A375 (cell line): ENCODE results near the gene DONSON. TPM values are rescaled to one million over a fixed set of nuclear protein-coding genes. Genes with fewer than 3 reads are reported as not detected.

Experiments
- total RNA-seq: library from RNA; depleted of rRNA; stranded (reverse); fragments of >200 nt; shearing (Covaris generic); gene quantifications from 2 replicates; pipeline ENCODE4 v1.2.3, GENCODE V29; 2014; rRNA removed

Gene DONSON, protein sequence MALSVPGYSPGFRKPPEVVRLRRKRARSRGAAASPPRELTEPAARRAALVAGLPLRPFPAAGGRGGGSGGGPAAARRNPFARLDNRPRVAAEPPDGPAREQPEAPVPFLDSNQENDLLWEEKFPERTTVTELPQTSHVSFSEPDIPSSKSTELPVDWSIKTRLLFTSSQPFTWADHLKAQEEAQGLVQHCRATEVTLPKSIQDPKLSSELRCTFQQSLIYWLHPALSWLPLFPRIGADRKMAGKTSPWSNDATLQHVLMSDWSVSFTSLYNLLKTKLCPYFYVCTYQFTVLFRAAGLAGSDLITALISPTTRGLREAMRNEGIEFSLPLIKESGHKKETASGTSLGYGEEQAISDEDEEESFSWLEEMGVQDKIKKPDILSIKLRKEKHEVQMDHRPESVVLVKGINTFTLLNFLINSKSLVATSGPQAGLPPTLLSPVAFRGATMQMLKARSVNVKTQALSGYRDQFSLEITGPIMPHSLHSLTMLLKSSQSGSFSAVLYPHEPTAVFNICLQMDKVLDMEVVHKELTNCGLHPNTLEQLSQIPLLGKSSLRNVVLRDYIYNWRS
- 23.6 and 30.6 TPM in 2 replicates for total RNA-seq

DNA sequence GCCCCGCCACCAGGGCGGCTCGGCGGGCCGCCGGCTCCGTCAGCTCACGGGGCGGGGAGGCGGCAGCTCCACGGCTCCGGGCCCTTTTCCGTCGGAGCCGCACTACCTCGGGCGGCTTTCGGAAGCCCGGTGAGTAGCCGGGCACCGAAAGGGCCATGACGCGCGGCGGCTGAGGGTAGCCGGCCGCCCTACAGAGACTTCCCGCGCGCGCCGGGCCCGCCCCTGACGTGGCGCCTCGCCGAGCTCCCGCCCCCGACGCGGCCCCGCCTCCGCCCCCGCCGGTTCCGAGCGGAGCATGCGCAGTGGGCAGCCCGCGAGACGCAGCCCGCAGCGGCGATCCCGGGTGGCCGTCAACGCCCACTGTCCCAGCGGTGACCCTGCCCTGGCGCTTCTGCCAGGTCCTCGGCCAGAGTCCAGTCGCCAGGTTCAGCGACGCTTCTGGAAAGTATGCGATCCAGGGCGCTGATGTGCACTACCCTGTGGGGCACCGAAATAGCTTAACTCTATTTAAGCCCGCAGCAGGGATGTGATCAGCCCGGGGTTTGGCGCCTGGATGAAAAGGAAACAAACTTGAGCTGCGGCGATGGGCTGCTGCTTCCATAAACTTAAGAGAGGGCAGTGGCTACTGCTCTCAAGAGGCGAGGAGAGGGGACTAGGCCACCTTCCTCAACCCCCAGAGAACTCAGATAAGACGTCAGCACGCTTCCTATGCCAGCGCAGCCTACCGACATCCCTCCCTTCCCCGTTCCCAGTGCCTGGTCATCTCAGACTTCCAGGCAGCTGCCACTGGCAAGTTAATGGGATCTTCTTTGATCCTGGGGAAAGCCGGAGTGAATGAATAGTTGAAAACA lies at the start of gene DONSON:
DONSON (minus strand) TSS at position 200 of the 851 bp plus-strand sequence; CDS start at position 157, 43 bp downstream.

DNA sequence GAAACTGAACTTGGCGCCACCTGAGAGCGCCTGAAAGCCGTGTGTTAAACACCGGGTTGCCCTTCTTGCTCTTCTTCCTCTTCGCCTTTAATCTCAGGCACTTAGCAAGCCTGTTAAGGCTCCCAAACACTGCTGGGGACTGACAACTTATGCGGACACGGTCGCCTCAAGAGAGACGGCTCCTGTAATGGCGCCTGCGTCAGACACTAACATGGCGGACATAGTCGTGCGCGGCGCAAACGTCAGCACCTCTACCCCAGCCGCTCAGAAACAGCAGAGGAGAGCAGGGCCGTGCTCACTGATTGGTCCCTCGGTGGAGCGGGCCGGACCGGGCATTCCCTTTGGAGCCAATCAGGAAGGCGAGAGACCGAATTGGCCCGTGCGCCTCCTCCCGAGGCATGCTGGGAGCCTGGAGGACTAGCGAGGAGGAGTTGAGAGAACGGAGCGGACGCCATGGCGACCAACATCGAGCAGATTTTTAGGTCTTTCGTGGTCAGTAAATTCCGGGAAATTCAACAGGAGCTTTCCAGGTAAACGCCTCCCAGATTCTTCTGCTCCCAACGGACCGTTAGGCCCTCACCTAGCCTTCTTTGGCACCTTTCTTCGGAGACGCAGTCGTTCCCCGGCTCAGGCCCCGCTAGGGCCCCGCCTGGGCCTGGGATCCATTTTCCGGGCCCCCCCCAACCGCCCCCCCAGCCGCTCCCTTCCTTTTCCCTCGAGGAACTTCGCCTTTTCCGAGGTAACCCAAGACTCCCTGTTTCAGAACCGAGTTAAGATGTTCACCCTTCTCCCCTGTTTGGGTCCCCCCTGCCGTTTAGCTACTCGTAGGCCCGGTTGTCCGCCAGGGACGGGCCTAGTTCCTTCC lies 45.6 kb downstream of the DONSON start, which contains the start of gene SON:
SON (plus strand) TSS at position 399 of the 865 bp plus-strand sequence; CDS start at position 454, 55 bp downstream.

DNA sequence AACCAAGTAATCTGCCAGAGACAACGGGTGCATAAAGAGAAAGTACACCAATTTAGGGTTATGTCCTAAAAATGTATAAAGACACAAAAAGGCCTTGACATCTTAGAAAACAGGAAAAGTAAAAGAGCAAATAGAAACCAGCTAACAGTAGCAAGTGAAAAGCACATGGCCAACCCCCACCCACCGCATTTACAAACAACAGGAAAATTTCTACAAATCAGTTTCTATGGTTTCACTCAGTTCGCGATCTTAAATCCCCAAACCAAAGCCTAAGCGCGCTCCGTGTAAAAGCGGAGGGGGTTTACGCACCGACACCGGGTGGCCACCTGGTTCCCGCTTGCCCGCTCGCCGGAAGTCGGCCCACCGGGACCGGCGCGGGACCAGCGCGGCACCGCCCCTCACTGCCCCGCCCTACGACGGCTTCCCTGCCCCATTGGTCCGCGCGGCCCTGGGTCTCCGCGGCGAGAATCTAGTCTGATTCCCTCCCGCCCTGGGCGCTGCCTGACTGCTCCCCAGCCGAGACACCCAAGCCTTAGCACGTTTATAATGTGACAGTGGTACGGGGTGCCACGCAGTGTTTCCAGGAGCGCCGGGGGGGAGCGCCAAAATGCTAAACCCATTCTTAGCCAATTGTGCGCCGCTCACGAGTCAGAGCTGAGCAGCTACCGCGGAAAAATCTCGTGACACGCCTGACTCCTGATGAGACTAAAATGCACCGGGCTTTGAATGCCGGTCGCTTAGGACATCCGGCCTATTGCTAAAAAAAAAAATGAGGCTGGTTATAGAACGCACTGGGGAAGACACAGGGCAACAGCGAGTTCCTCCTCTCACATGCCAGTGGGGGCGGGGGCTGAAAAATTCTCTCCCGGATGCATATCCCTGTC lies 46.5 kb downstream of the DONSON start, which contains the start of gene GART:
GART (minus strand) TSS at position 362 of the 884 bp plus-strand sequence. CDS start 2,802 bp downstream, outside the sequence.

Other genes starting within 250 kb of the DONSON start
- 37.4 and 39.2 TPM in 2 replicates for gene IFNGR2, start 185.3 kb downstream of the DONSON start, total RNA-seq
- 9.3 and 10.0 TPM in 2 replicates for gene TMEM50B, start 108.7 kb downstream of the DONSON start, total RNA-seq
- gene DNAJC28, start 97.0 kb downstream of the DONSON start, total RNA-seq, result 0.11 and 0.37 TPM in 2 replicates
- gene GART, start 46.6 kb downstream of the DONSON start, total RNA-seq, result 178 and 202 TPM in 2 replicates
- gene SON, start 45.6 kb downstream of the DONSON start, total RNA-seq, result 138 and 198 TPM in 2 replicates
- 16.3 and 22.7 TPM in 2 replicates for gene CRYZL1, start 53.1 kb upstream of the DONSON start, total RNA-seq
- 16.8 and 18.7 TPM in 2 replicates for gene ITSN1, start 53.8 kb upstream of the DONSON start, total RNA-seq